CD4-positive, CD25-positive, alpha-beta regulatory T cell (primary cell): ENCODE results near the gene ZNF467. TPM values are rescaled to one million over a fixed set of nuclear protein-coding genes. Genes with fewer than 3 reads are reported as not detected.

Source experiments
- ATAC-seq, 2 donors: fragments of 150-1000 bp; cut with Tn5 transposase; one replicate each; pipeline ENCODE4 v1.10.0; 2021; ENCODE audit warnings: low read depth in 2 of 2, moderate number of reproducible peaks in 2 of 2, moderate library complexity in 1 of 2
- DNase-seq, 3 donors: peaks; one replicate each; pipeline versions ENCODE4 v3.0.0 to v3.0.0-alpha.2; 2012 to 2022; ENCODE audit warnings: mixed read lengths in 1 of 3
- H3K27ac ChIP-seq: one replicate; pipeline ENCODE4 v1.7.0; 2013; ENCODE audit warnings: mild to moderate bottlenecking, low read length; ENCODE audit not compliant: insufficient read depth, poor library complexity, severe bottlenecking
- H3K27me3 ChIP-seq: one replicate; pipeline ENCODE4 v1.7.0; 2013; ENCODE audit warnings: low read length; ENCODE audit not compliant: control insufficient read depth, insufficient read depth
- H3K36me3 ChIP-seq: one replicate; pipeline ENCODE4 v1.7.0; 2013; ENCODE audit warnings: mild to moderate bottlenecking, low read length, moderate library complexity; ENCODE audit not compliant: control insufficient read depth, insufficient read depth
- H3K4me1 ChIP-seq: 2 replicates; pipeline ENCODE4 v1.7.0; 2013; ENCODE audit warnings: mild to moderate bottlenecking, low read length; ENCODE audit not compliant: insufficient read depth, control insufficient read depth, poor library complexity, severe bottlenecking
- H3K4me3 ChIP-seq: one replicate; pipeline ENCODE4 v1.7.0; 2013; ENCODE audit warnings: low read depth, mild to moderate bottlenecking, low read length, moderate library complexity
- H3K9me3 ChIP-seq, 2 experiments: 1 replicate in 1 of 2; 2 replicates in 1 of 2; pipeline ENCODE4 v1.7.0; 2013; ENCODE audit warnings: low read length in 2 of 2, mild to moderate bottlenecking in 1 of 2, moderate library complexity in 1 of 2; ENCODE audit not compliant: control insufficient read depth in 2 of 2
- H3K27ac Mint-ChIP-seq, 3 donors: one replicate each; pipeline ENCODE4 v1.8.0; 2020 to 2022; ENCODE audit warnings: mild to moderate bottlenecking in 3 of 3, mixed read lengths in 3 of 3, moderate library complexity in 2 of 3
- H3K27me3 Mint-ChIP-seq: one replicate; pipeline ENCODE4 v1.8.0; 2022; ENCODE audit warnings: mild to moderate bottlenecking, mixed read lengths
- H3K36me3 Mint-ChIP-seq: one replicate; pipeline ENCODE4 v1.8.0; 2020; ENCODE audit warnings: mixed read lengths
- H3K4me1 Mint-ChIP-seq, 4 donors: one replicate each; pipeline ENCODE4 v1.8.0; 2020 to 2022; ENCODE audit warnings: mixed read lengths in 4 of 4, mild to moderate bottlenecking in 1 of 4
- H3K4me3 Mint-ChIP-seq, 4 donors: one replicate each; pipeline ENCODE4 v1.8.0; 2020 to 2022; ENCODE audit warnings: mild to moderate bottlenecking in 4 of 4, mixed read lengths in 4 of 4, moderate library complexity in 3 of 4
- H3K9me3 Mint-ChIP-seq, 7 donors: one replicate each; pipeline ENCODE4 v1.8.0; 2020 to 2022; ENCODE audit warnings: mixed read lengths in 7 of 7, mild to moderate bottlenecking in 3 of 7, moderate library complexity in 2 of 7
- polyA plus RNA-seq, 4 donors: library from polyadenylated mRNA; unstranded; fragments of 300-500 nt; fragmentation: Illumina TruSeq; gene quantifications; one replicate each; pipeline ENCODE4 v1.2.3, GENCODE V29; 2021
- total RNA-seq: library from RNA; stranded (reverse); gene quantifications from one replicate; pipeline ENCODE4 v1.2.3, GENCODE V29; 2022

The ZNF467 gene
- total and polyA plus RNA-seq, 5 donors from 2014 or later, result 0.76 to 2.3 (median 1.1) TPM

DNA sequence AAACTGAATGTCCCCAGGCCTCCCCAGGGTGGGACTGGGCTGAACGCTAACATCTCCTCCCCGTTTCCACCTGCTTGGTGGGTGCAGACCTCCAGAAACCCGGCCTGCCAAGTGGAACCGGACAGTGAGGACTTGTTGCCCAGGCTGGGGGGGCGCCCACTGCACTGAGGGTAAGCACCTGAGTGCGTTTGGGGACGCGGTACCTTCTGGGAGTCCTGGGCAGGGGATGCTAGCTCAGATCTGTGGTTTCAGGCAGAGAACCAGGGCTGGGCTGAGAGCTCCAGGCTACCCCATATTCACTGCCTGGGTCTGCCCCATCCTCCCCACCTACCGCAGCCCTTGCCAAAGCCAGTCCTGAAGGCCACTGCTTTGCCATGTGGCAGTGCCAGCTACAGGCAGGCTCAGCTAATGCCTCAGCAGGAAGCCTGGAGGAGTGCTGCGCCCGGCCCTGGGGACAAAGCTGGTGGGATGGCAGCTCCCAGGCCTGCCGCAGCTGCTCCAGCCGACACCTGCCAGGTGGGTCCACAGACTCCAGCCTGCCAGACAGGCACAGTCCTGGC is 3.5 kb upstream of the ZNF467 start:
- Mint-ChIP-seq H3K27ac (no peak overlapping the region), H3K4me3 (peak overlapping the region in 2 of 4 donors; percentile 38 to 61), H3K9me3 (no peaks in the 10 kb centered on the region), H3K36me3 (no peaks in the 10 kb centered on the region), H3K4me1 (peaks cover 0 to 6% (median 0%) of the 10 kb centered on the region in 4 donors), H3K27me3 (peaks cover 5% of the 10 kb centered on the region)
- Histone ChIP-seq H3K9me3 (no peaks in the 10 kb centered on the region), H3K4me1 (peaks cover 17% of the 10 kb centered on the region), H3K27me3 (no peaks in the 10 kb centered on the region), H3K36me3 (no peaks in the 10 kb centered on the region), H3K27ac (no peak overlapping the region), H3K4me3 (no peak overlapping the region)
- ATAC-seq (no peak), DNase-seq (no peak)

DNA sequence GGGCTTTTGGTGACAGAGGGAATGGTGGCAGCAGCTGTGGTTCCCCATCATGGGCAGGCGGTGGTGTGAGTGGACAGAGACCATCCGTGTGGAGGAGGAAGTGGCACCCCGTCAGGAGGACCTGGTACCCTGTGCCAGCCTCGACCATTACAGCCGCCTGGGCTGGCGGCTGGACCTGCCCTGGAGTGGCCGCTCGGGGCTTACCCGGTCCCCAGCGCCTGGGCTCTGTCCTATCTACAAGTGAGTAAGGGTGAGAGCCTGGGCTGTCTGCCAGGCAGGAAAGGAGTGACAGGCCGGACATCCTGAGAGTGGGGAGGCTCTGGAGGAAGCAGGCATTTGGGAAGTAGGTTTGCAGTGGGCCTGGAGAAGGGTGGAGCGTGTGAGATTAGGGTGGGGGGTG is 2.9 kb upstream of the ZNF467 start:
- Mint-ChIP-seq H3K36me3 (no peaks in the 10 kb centered on the region), H3K9me3 (no peaks in the 10 kb centered on the region), H3K27ac (no peak overlapping the region), H3K27me3 (peaks cover 6% of the 10 kb centered on the region), H3K4me3 (no peak overlapping the region), H3K4me1 (peaks cover 0 to 8% (median 0%) of the 10 kb centered on the region in 4 donors)
- Histone ChIP-seq H3K27me3 (no peaks in the 10 kb centered on the region), H3K4me1 (peaks cover 19% of the 10 kb centered on the region), H3K27ac (no peak overlapping the region), H3K4me3 (no peak overlapping the region), H3K9me3 (no peaks in the 10 kb centered on the region), H3K36me3 (no peaks in the 10 kb centered on the region)
- ATAC-seq (no peak), DNase-seq (no peak)

GRCh38 chr7:149775176-149775556 is 1.8 kb upstream of the ZNF467 start:
- Mint-ChIP-seq H3K27me3 (peaks cover 11% of the 10 kb centered on the region), H3K27ac (peak overlapping the region in 1 of 3 donors; percentile 29), H3K4me1 (peaks cover 0 to 15% (median 0%) of the 10 kb centered on the region in 4 donors), H3K4me3 (peak overlapping the region; percentile 52 to 87 (median 60)), H3K36me3 (no peaks in the 10 kb centered on the region), H3K9me3 (no peaks in the 10 kb centered on the region)
- DNase-seq (no peak), ATAC-seq (no peak)
- Histone ChIP-seq H3K36me3 (no peaks in the 10 kb centered on the region), H3K4me1 (peaks cover 24% of the 10 kb centered on the region), H3K9me3 (no peaks in the 10 kb centered on the region), H3K4me3 (no peak overlapping the region), H3K27me3 (no peaks in the 10 kb centered on the region), H3K27ac (no peak overlapping the region)

DNA sequence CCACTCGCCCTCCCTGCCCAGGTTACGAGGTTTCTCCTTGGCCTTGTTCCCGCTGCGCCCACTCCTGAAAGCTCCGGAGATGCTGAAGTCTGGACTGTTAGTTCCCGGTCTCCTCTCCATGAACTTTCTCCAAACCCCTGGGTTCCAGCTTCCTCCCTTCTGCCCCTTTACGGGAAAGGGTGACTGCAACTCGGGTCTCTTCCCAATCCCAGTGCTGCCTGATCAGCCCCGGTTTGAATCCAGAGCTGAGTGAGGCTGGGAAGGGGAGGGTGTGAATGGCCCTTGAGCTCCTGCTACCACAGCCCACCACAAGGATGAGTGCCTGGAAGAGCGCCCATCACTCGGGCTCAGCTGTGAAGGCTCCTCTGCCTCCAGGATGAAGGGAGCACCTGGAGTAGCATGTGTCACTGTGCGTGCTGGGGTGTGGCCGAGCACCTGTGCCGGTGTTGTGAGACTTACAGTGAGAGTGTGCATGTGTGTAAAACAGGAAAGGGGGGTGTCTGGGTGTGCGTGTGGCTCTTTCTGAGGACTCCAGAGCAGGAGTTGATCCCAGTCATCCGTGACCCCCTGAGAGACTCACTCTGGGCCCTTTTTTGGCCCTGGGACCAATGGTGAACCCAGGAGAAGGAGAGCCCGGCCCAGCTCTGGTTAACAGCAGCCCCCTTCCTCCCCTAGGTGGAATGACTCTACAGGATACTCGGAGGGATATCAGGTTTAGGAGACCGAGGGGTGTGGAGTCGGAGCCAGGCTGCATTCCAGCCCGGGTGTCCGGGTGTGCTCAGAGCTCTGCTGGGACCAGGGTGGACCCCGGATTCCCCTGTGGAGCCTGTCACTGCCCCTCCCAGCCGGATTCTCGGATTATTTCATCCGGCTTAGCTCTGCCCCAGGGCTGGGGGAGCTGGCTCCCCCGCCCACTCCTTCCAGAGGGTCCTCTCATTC is 1.1 kb upstream of the ZNF467 start:
- H3K4me1 Mint-ChIP-seq, result peaks cover 0 to 15% (median 0%) of the 10 kb centered on the region in 4 donors
- H3K4me3 ChIP-seq, result no peak overlapping the region
- H3K4me3 Mint-ChIP-seq, result peak overlapping the region; percentile 65 to 87 (median 74)
- no peaks in the 10 kb centered on the region for H3K27me3 ChIP-seq
- no peaks in the 10 kb centered on the region for H3K36me3 Mint-ChIP-seq
- H3K9me3 Mint-ChIP-seq, result no peaks in the 10 kb centered on the region
- peak overlapping the region in 2 of 3 donors; percentile 26 to 29 for H3K27ac Mint-ChIP-seq
- DNase-seq (no peak), ATAC-seq (no peak)
- peaks cover 11% of the 10 kb centered on the region for H3K27me3 Mint-ChIP-seq
- H3K4me1 ChIP-seq, result peaks cover 24% of the 10 kb centered on the region
- no peaks in the 10 kb centered on the region for H3K9me3 ChIP-seq
- no peaks in the 10 kb centered on the region for H3K36me3 ChIP-seq
- H3K27ac ChIP-seq, result no peak overlapping the region

DNA sequence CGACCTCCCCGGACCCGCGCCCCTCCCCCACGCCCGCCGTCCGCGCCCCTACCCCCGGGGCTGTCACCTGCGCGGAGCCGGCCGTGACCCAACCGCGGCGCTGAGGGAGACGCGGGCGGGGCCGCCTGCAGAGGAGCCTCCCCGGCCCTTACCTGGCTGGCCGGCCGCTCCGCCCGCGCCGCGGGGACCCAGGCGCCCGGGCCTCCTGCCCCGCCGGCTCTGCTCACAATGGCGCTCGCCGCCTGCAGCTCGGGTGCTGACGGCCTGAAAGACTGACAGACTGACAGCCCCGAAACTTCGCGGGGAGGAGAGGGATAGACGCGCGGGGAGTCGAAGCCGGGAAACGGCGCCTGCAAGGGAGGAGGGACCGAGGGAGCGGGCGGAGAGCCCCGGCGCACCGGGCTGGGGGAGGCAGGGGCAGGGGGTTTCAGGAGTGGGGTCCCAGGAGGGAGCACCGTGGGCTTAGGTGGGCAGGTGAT is 393 bp downstream of the ZNF467 start:
- Mint-ChIP-seq H3K9me3 (no peaks in the 10 kb centered on the region), H3K27ac (no peak overlapping the region), H3K4me3 (peak overlapping the region; percentile 48 to 89 (median 77)), H3K36me3 (peaks cover 4% of the 10 kb centered on the region), H3K4me1 (peaks cover 0 to 15% (median 0%) of the 10 kb centered on the region in 4 donors), H3K27me3 (peaks cover 11% of the 10 kb centered on the region)
- Histone ChIP-seq H3K4me3 (no peak overlapping the region), H3K27me3 (peaks cover 3% of the 10 kb centered on the region), H3K9me3 (no peaks in the 10 kb centered on the region), H3K36me3 (no peaks in the 10 kb centered on the region), H3K4me1 (peaks cover 24% of the 10 kb centered on the region), H3K27ac (no peak overlapping the region)
- DNase-seq, result peak; percentile 14 to 28 (median 15)
- ATAC-seq, result no peak

GRCh38 chr7:149772241-149772955 is 990 bp downstream of the ZNF467 start:
- Mint-ChIP-seq H3K4me1 (peaks cover 0 to 15% (median 0%) of the 10 kb centered on the region in 4 donors), H3K36me3 (peaks cover 4% of the 10 kb centered on the region), H3K9me3 (no peaks in the 10 kb centered on the region), H3K27me3 (peaks cover 11% of the 10 kb centered on the region), H3K4me3 (peak overlapping the region in 3 of 4 donors; percentile 38 to 74 (median 59)), H3K27ac (no peak overlapping the region)
- H3K36me3 ChIP-seq, result no peaks in the 10 kb centered on the region
- H3K4me3 ChIP-seq, result no peak overlapping the region
- ATAC-seq (no peak), DNase-seq (no peak)
- H3K27me3 ChIP-seq, result peaks cover 3% of the 10 kb centered on the region
- no peak overlapping the region for H3K27ac ChIP-seq
- no peaks in the 10 kb centered on the region for H3K9me3 ChIP-seq
- H3K4me1 ChIP-seq, result peaks cover 24% of the 10 kb centered on the region

DNA sequence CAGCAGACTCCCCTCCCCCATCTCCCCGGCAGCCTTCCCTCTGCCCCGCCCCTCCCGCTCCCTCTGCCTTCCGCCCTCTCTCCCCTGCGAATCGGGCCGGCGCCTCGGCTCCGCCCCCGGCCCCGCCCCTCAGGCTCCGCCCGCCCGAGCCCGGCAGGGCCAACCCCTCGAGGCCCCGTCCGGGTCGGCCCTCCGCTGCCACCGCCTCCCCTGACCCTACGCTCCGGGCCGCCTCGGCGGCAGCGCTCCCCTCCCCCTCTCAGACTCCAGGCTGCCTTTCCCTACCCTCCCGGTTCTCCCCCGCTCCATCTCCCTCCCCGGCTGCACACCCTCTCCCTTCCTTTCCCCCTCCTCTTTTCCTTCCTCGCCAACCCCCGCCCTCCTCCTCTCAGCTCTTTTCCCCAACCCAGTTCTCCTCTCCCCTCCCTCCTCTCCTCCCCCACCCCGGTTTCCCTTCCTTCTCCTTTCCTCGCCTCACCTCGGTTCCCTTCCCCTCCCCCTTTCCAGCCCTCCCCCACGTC is 1.6 kb downstream of the ZNF467 start:
- peaks cover 0 to 15% (median 0%) of the 10 kb centered on the region in 4 donors for H3K4me1 Mint-ChIP-seq
- Histone ChIP-seq H3K27ac (no peak overlapping the region), H3K4me3 (no peak overlapping the region), H3K27me3 (peaks cover 3% of the 10 kb centered on the region), H3K4me1 (peaks cover 24% of the 10 kb centered on the region), H3K9me3 (no peaks in the 10 kb centered on the region), H3K36me3 (no peaks in the 10 kb centered on the region)
- H3K36me3 Mint-ChIP-seq, result peaks cover 4% of the 10 kb centered on the region
- peaks cover 11% of the 10 kb centered on the region for H3K27me3 Mint-ChIP-seq
- H3K4me3 Mint-ChIP-seq, result peak overlapping the region; percentile 32 to 84 (median 78)
- no peak overlapping the region for H3K27ac Mint-ChIP-seq
- DNase-seq, result peak; percentile 77 to 82 (median 79)
- ATAC-seq, result peak; percentile 88 to 90
- H3K9me3 Mint-ChIP-seq, result no peaks in the 10 kb centered on the region
